DOHH2 (cell line): ENCODE measurements around the gene BRAF.

Experiments
- H3F3A ChIP-seq: fragments of 200-600 bp; sonication (generic), shearing (Covaris generic); 2 replicates; pipeline ENCODE4 v1.6.0; 2016; ENCODE audit warnings: antibody characterized with exemption, mild to moderate bottlenecking; ENCODE audit not compliant: control insufficient read depth, insufficient read depth
- H3K27ac ChIP-seq: fragments of 200-600 bp; sonication (generic); 2 replicates; pipeline ENCODE4 v1.5.1; 2014; ENCODE audit warnings: low read depth, mild to moderate bottlenecking, low read length, moderate library complexity
- H3K27me3 ChIP-seq: fragments of 200-600 bp; sonication (generic); 2 replicates; pipeline ENCODE4 v1.6.1; 2014; ENCODE audit warnings: mild to moderate bottlenecking, low read length, mixed read lengths; ENCODE audit not compliant: control insufficient read depth
- H3K36me3 ChIP-seq: fragments of 200-600 bp; sonication (generic); 2 replicates; pipeline ENCODE4 v1.6.1; 2014; ENCODE audit warnings: mild to moderate bottlenecking, low read length, moderate library complexity, mixed read lengths; ENCODE audit not compliant: control insufficient read depth
- H3K4me1 ChIP-seq: fragments of 200-600 bp; sonication (generic); 2 replicates; pipeline ENCODE4 v1.6.1; 2014; ENCODE audit warnings: mild to moderate bottlenecking, low read length, mixed read lengths; ENCODE audit not compliant: control insufficient read depth
- H3K4me2 ChIP-seq: fragments of 200-600 bp; sonication (generic); 2 replicates; pipeline ENCODE4 v1.6.0; 2014; ENCODE audit warnings: mild to moderate bottlenecking, low read length, moderate library complexity
- H3K4me3 ChIP-seq: fragments of 200-600 bp; sonication (generic); 2 replicates; pipeline ENCODE4 v1.5.1; 2014; ENCODE audit warnings: mild to moderate bottlenecking, low read length, mixed read lengths
- H3K79me2 ChIP-seq: fragments of 200-600 bp; sonication (generic); 2 replicates; pipeline ENCODE4 v1.6.1; 2014; ENCODE audit warnings: mild to moderate bottlenecking, low read length, mixed read lengths; ENCODE audit not compliant: control insufficient read depth
- H3K9me2 ChIP-seq: fragments of 200-600 bp; sonication (generic); replicated peaks from 2 replicates; pipeline ENCODE4 v1.6.1; 2014; ENCODE audit warnings: mild to moderate bottlenecking, low read length, mixed read lengths; ENCODE audit not compliant: control insufficient read depth
- H3K9me3 ChIP-seq: fragments of 200-600 bp; sonication (generic); 2 replicates; pipeline ENCODE4 v1.6.1; 2014; ENCODE audit warnings: antibody characterized with exemption, low read length, mixed read lengths; ENCODE audit not compliant: control insufficient read depth, insufficient read depth
- H4K20me1 ChIP-seq: fragments of 200-600 bp; sonication (generic); 2 replicates; pipeline ENCODE4 v1.6.0; 2014; ENCODE audit warnings: low read depth, mild to moderate bottlenecking, antibody characterized with exemption, low read length, moderate library complexity; ENCODE audit not compliant: control insufficient read depth, insufficient read depth
- EZH2phosphoT487 ChIP-seq: fragments of 200-600 bp; sonication (generic); IDR thresholded peaks from 2 replicates; pipeline ENCODE4 v1.6.1; 2017; ENCODE audit warnings: borderline replicate concordance, mild to moderate bottlenecking, antibody characterized with exemption, low read length, moderate library complexity, mixed read lengths
- TF ChIP-seq, protein P1 (sequence below): fragments of 200-600 bp; sonication (generic); IDR thresholded peaks from one replicate; pipeline ENCODE4 v1.5.1; 2014; ENCODE audit warnings: antibody characterized with exemption, mild to moderate bottlenecking, low read depth, low read length; ENCODE audit not compliant: poor library complexity, severe bottlenecking

BRAF gene

DNA sequence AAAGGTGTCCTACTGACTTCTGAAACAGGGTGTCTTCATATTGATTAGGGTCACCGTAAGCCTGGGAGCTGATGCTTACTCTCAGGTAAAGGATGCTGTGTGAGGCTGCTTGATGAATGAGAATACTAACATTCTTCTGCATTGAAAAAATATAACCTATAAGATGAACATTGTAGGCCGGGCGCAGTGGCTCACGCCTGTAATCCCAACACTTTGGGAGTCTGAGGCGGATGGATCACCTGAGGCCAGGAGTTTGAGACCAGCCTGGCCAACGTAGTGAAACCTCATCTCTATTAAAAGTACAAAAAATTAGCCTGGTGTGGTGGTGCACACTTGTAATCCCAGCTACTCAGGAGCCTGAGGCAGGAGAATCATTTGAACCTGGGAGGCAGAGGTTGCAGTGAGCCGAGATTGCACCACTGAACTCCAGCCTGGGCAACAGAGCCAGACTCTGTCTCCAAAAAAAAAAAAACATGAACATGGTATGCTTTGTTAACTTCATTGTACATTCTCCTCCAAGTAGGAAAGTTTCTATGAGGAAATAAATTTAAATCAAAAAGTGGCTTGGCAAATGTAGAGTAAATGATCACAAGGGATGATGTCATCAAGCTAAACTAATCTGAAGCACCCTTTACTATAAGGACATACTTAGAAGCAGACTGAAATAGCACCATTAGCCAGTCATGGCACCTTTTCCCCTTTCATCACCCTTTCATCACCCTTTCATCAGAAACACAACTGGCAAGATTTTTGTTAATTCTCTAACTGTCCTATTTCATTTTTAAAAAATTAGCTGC, 1.5 kb upstream of the BRAF start:
- no peak overlapping the region for H3K4me3 ChIP-seq
- peaks cover 3% of the 10 kb centered on the region; the same call in 1 of the 2 replicates for H3F3A ChIP-seq
- no peak overlapping the region for H3K27ac ChIP-seq
- peaks cover 36% of the 10 kb centered on the region for H3K79me2 ChIP-seq
- no peaks in the 10 kb centered on the region for H3K9me2 ChIP-seq
- H3K27me3 ChIP-seq, result no peaks in the 10 kb centered on the region
- peaks cover 32% of the 10 kb centered on the region for H3K4me1 ChIP-seq
- peaks cover 7% of the 10 kb centered on the region for H3K36me3 ChIP-seq
- TF ChIP-seq, protein P1, sequence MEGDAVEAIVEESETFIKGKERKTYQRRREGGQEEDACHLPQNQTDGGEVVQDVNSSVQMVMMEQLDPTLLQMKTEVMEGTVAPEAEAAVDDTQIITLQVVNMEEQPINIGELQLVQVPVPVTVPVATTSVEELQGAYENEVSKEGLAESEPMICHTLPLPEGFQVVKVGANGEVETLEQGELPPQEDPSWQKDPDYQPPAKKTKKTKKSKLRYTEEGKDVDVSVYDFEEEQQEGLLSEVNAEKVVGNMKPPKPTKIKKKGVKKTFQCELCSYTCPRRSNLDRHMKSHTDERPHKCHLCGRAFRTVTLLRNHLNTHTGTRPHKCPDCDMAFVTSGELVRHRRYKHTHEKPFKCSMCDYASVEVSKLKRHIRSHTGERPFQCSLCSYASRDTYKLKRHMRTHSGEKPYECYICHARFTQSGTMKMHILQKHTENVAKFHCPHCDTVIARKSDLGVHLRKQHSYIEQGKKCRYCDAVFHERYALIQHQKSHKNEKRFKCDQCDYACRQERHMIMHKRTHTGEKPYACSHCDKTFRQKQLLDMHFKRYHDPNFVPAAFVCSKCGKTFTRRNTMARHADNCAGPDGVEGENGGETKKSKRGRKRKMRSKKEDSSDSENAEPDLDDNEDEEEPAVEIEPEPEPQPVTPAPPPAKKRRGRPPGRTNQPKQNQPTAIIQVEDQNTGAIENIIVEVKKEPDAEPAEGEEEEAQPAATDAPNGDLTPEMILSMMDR, result no peak
- no peak for TF ChIP-seq EZH2phosphoT487
- H3K9me3 ChIP-seq, result no peaks in the 10 kb centered on the region
- H3K4me2 ChIP-seq, result no peak overlapping the region
- H4K20me1 ChIP-seq, result 0 out of 2 replicates have a peak, but pooled peaks cover 5% of the 10 kb centered on the region

GRCh38 chr7:140924019-140924820, 509 bp downstream of the BRAF start:
- Histone ChIP-seq H3K4me1 (peaks cover 42% of the 10 kb centered on the region), H4K20me1 (peaks cover 15% of the 10 kb centered on the region; the same call in 1 of the 2 replicates), H3F3A (peaks cover 3% of the 10 kb centered on the region; the same call in 1 of the 2 replicates), H3K4me2 (peak overlapping the region; percentile 95), H3K9me3 (no peaks in the 10 kb centered on the region), H3K36me3 (peaks cover 7% of the 10 kb centered on the region), H3K79me2 (peaks cover 56% of the 10 kb centered on the region), H3K27me3 (no peaks in the 10 kb centered on the region), H3K4me3 (peak overlapping the region; percentile 92), H3K9me2 (no peaks in the 10 kb centered on the region), H3K27ac (peak overlapping the region; percentile 66)
- TF ChIP-seq, protein P1, result peak; percentile 77
- TF ChIP-seq EZH2phosphoT487, result no peak

- peaks cover 42% of the 10 kb centered on the region for H3K4me1 ChIP-seq
- H3K27ac ChIP-seq, result peak overlapping the region; percentile 66
- H3K27me3 ChIP-seq, result no peaks in the 10 kb centered on the region
- no peaks in the 10 kb centered on the region for H3K9me2 ChIP-seq
- H3K36me3 ChIP-seq, result peaks cover 7% of the 10 kb centered on the region
- H3F3A ChIP-seq, result peaks cover 3% of the 10 kb centered on the region; the same call in 1 of the 2 replicates
- H3K4me3 ChIP-seq, result peak overlapping the region; percentile 92
- peaks cover 15% of the 10 kb centered on the region; the same call in 1 of the 2 replicates for H4K20me1 ChIP-seq
- no peaks in the 10 kb centered on the region for H3K9me3 ChIP-seq
- TF ChIP-seq, protein P1, result no peak
- TF ChIP-seq EZH2phosphoT487, result no peak
- H3K4me2 ChIP-seq, result peak overlapping the region; percentile 95
- peaks cover 62% of the 10 kb centered on the region for H3K79me2 ChIP-seq
These were observed 1.2 kb downstream of the BRAF start for GRCh38 chr7:140923358-140924006.
